ENCODE data around the gene EXOSC6.
"Not testable (repeated sequence)": the region's sequence is repeated elsewhere in the genome, so short reads cannot be mapped to it uniquely, and the experiment has no call there.

The EXOSC6 gene

GRCh38 chr16:70226024-70226423 is 25.7 kb downstream of the EXOSC6 start:
- H3K9me3 ChIP-seq (ENCODE audit: control insufficient read depth, low read length); H3K4me3 ChIP-seq (ENCODE audit: insufficient read depth, low read depth, low read length); H3K4me1 ChIP-seq (ENCODE audit: control insufficient read depth, insufficient read depth, low read length); H3K27me3 ChIP-seq (ENCODE audit: control insufficient read depth, insufficient read depth, low read length, poor library complexity, severe bottlenecking); H3K36me3 ChIP-seq (ENCODE audit: control insufficient read depth, insufficient read depth, low read length); H3K27ac ChIP-seq (ENCODE audit: insufficient read depth, low read depth, low read length, poor library complexity, severe bottlenecking): not testable (repeated sequence)

- 96% methylated on average over 3 of the region's 4 CpGs; no CpG with 5 or more reads in 1 of the 2 experiments for WGBS, 2 experiments
- not testable (repeated sequence) for H3K4me3 ChIP-seq (ENCODE audit: insufficient read depth, low read depth, low read length)
These were observed 26.3 kb downstream of the EXOSC6 start for GRCh38 chr16:70225430-70225829.

GRCh38 chr16:70224645-70225044 is 27.1 kb downstream of the EXOSC6 start:
- not testable (repeated sequence) for H3K36me3 ChIP-seq (ENCODE audit: control insufficient read depth, insufficient read depth, low read length); H3K4me3 ChIP-seq (ENCODE audit: insufficient read depth, low read depth, low read length); H3K27me3 ChIP-seq (ENCODE audit: control insufficient read depth, insufficient read depth, low read length, poor library complexity, severe bottlenecking); H3K27ac ChIP-seq (ENCODE audit: insufficient read depth, low read depth, low read length, poor library complexity, severe bottlenecking); H3K4me1 ChIP-seq (ENCODE audit: control insufficient read depth, insufficient read depth, low read length); H3K9me3 ChIP-seq (ENCODE audit: control insufficient read depth, low read length)
- WGBS, 2 experiments = 93 to 96% methylated on average over 19 to 21 of the region's 24 CpGs

More at GRCh38 chr16:70225430-70225829, 26.3 kb downstream of the EXOSC6 start:
- H3K27ac ChIP-seq (ENCODE audit: insufficient read depth, low read depth, low read length, poor library complexity, severe bottlenecking); H3K4me1 ChIP-seq (ENCODE audit: control insufficient read depth, insufficient read depth, low read length); H3K27me3 ChIP-seq (ENCODE audit: control insufficient read depth, insufficient read depth, low read length, poor library complexity, severe bottlenecking); H3K36me3 ChIP-seq (ENCODE audit: control insufficient read depth, insufficient read depth, low read length); H3K9me3 ChIP-seq (ENCODE audit: control insufficient read depth, low read length): not testable (repeated sequence)

GRCh38 chr16:70223971-70224513 is 27.7 kb downstream of the EXOSC6 start:
- H3K4me3 ChIP-seq (ENCODE audit: insufficient read depth, low read depth, low read length); H3K27me3 ChIP-seq (ENCODE audit: control insufficient read depth, insufficient read depth, low read length, poor library complexity, severe bottlenecking); H3K9me3 ChIP-seq (ENCODE audit: control insufficient read depth, low read length); H3K27ac ChIP-seq (ENCODE audit: insufficient read depth, low read depth, low read length, poor library complexity, severe bottlenecking); H3K36me3 ChIP-seq (ENCODE audit: control insufficient read depth, insufficient read depth, low read length); H3K4me1 ChIP-seq (ENCODE audit: control insufficient read depth, insufficient read depth, low read length): not testable (repeated sequence)
- WGBS, 2 experiments = 80% methylated on average over 1 of the region's 3 CpGs; no CpG with 5 or more reads in 1 of the 2 experiments

GRCh38 chr16:70223216-70223615 is 28.5 kb downstream of the EXOSC6 start:
- not testable (repeated sequence) for H3K4me1 ChIP-seq (ENCODE audit: control insufficient read depth, insufficient read depth, low read length); H3K4me3 ChIP-seq (ENCODE audit: insufficient read depth, low read depth, low read length); H3K36me3 ChIP-seq (ENCODE audit: control insufficient read depth, insufficient read depth, low read length); H3K9me3 ChIP-seq (ENCODE audit: control insufficient read depth, low read length); H3K27me3 ChIP-seq (ENCODE audit: control insufficient read depth, insufficient read depth, low read length, poor library complexity, severe bottlenecking); H3K27ac ChIP-seq (ENCODE audit: insufficient read depth, low read depth, low read length, poor library complexity, severe bottlenecking)
- 100% methylated on average over 1 of the region's 2 CpGs; no CpG with 5 or more reads in 1 of the 2 experiments for WGBS, 2 experiments

- not testable (repeated sequence) for H3K4me3 ChIP-seq (ENCODE audit: insufficient read depth, low read depth, low read length); H3K9me3 ChIP-seq (ENCODE audit: control insufficient read depth, low read length); H3K27me3 ChIP-seq (ENCODE audit: control insufficient read depth, insufficient read depth, low read length, poor library complexity, severe bottlenecking); H3K27ac ChIP-seq (ENCODE audit: insufficient read depth, low read depth, low read length, poor library complexity, severe bottlenecking); H3K36me3 ChIP-seq (ENCODE audit: control insufficient read depth, insufficient read depth, low read length); H3K4me1 ChIP-seq (ENCODE audit: control insufficient read depth, insufficient read depth, low read length)
- no CpG with 5 or more reads among the region's 2 CpGs for WGBS, 2 experiments
These were observed 29.2 kb downstream of the EXOSC6 start for GRCh38 chr16:70222574-70222973.

- H3K4me1 ChIP-seq (ENCODE audit: control insufficient read depth, insufficient read depth, low read length); H3K36me3 ChIP-seq (ENCODE audit: control insufficient read depth, insufficient read depth, low read length); H3K27me3 ChIP-seq (ENCODE audit: control insufficient read depth, insufficient read depth, low read length, poor library complexity, severe bottlenecking); H3K4me3 ChIP-seq (ENCODE audit: insufficient read depth, low read depth, low read length); H3K9me3 ChIP-seq (ENCODE audit: control insufficient read depth, low read length); H3K27ac ChIP-seq (ENCODE audit: insufficient read depth, low read depth, low read length, poor library complexity, severe bottlenecking): not testable (repeated sequence)
- 100% methylated on average over 1 of the region's 2 CpGs; no CpG with 5 or more reads in 1 of the 2 experiments for WGBS, 2 experiments
These were observed 33.2 kb downstream of the EXOSC6 start for GRCh38 chr16:70218586-70218985.

- not testable (repeated sequence) for H3K4me1 ChIP-seq (ENCODE audit: control insufficient read depth, insufficient read depth, low read length); H3K36me3 ChIP-seq (ENCODE audit: control insufficient read depth, insufficient read depth, low read length); H3K4me3 ChIP-seq (ENCODE audit: insufficient read depth, low read depth, low read length); H3K9me3 ChIP-seq (ENCODE audit: control insufficient read depth, low read length); H3K27ac ChIP-seq (ENCODE audit: insufficient read depth, low read depth, low read length, poor library complexity, severe bottlenecking); H3K27me3 ChIP-seq (ENCODE audit: control insufficient read depth, insufficient read depth, low read length, poor library complexity, severe bottlenecking)
- 92 to 100% methylated on average over 1 to 2 of the region's 6 CpGs for WGBS, 2 experiments
These were observed 45.4 kb downstream of the EXOSC6 start for GRCh38 chr16:70206382-70206781.

- not testable (repeated sequence) for H3K4me3 ChIP-seq (ENCODE audit: insufficient read depth, low read depth, low read length); H3K4me1 ChIP-seq (ENCODE audit: control insufficient read depth, insufficient read depth, low read length); H3K27ac ChIP-seq (ENCODE audit: insufficient read depth, low read depth, low read length, poor library complexity, severe bottlenecking); H3K36me3 ChIP-seq (ENCODE audit: control insufficient read depth, insufficient read depth, low read length); H3K9me3 ChIP-seq (ENCODE audit: control insufficient read depth, low read length); H3K27me3 ChIP-seq (ENCODE audit: control insufficient read depth, insufficient read depth, low read length, poor library complexity, severe bottlenecking)
- WGBS, 2 experiments = 95% methylated on average over 26 to 33 of the region's 46 CpGs
These were observed 46.9 kb downstream of the EXOSC6 start for GRCh38 chr16:70204668-70205405.

GRCh38 chr16:70204010-70204409 is 47.7 kb downstream of the EXOSC6 start:
- not testable (repeated sequence) for H3K9me3 ChIP-seq (ENCODE audit: control insufficient read depth, low read length); H3K36me3 ChIP-seq (ENCODE audit: control insufficient read depth, insufficient read depth, low read length); H3K4me3 ChIP-seq (ENCODE audit: insufficient read depth, low read depth, low read length); H3K4me1 ChIP-seq (ENCODE audit: control insufficient read depth, insufficient read depth, low read length); H3K27ac ChIP-seq (ENCODE audit: insufficient read depth, low read depth, low read length, poor library complexity, severe bottlenecking); H3K27me3 ChIP-seq (ENCODE audit: control insufficient read depth, insufficient read depth, low read length, poor library complexity, severe bottlenecking)
- 85 to 97% methylated on average over 7 to 10 of the region's 29 CpGs for WGBS, 2 experiments

- H3K27me3 ChIP-seq (ENCODE audit: control insufficient read depth, insufficient read depth, low read length, poor library complexity, severe bottlenecking); H3K36me3 ChIP-seq (ENCODE audit: control insufficient read depth, insufficient read depth, low read length); H3K9me3 ChIP-seq (ENCODE audit: control insufficient read depth, low read length); H3K4me3 ChIP-seq (ENCODE audit: insufficient read depth, low read depth, low read length); H3K4me1 ChIP-seq (ENCODE audit: control insufficient read depth, insufficient read depth, low read length); H3K27ac ChIP-seq (ENCODE audit: insufficient read depth, low read depth, low read length, poor library complexity, severe bottlenecking): not testable (repeated sequence)
- 93% methylated on average over 3 to 4 of the region's 7 CpGs for WGBS, 2 experiments
These were observed 48.2 kb downstream of the EXOSC6 start for GRCh38 chr16:70203508-70203907.
